IMR-90 (cell line): ENCODE measurements around the gene RAP2C. TPM values are rescaled to one million over a fixed set of nuclear protein-coding genes. Genes with fewer than 3 reads are reported as not detected.

Experiments
- ATAC-seq: fragments of 200-7000 bp; cut with Tn5 transposase; 2 replicates; pipeline ENCODE4 v1.9.1; 2020; ENCODE audit warnings: low read depth, mild to moderate bottlenecking, moderate library complexity
- BruUV-seq: library from RNA; stranded (reverse); fragments of 400-500 nt; replicated peaks from 2 replicates; lab custom pipeline; 2021; lab: Mats Ljungman, UMichigan
- CTCF ChIA-PET: fragments of 300-600 bp; formaldehyde crosslinking; extraction: SDS; loops from one replicate; lab custom pipeline; 2021; ENCODE audit warnings: antibody characterized with exemption; lab: Yijun Ruan, JAX
- POLR2A ChIA-PET: fragments of 300-600 bp; sonication (Branson Sonifier 250); formaldehyde crosslinking; loops from one replicate; lab custom pipeline; 2022; ENCODE audit warnings: antibody characterized with exemption; ENCODE audit not compliant: unreplicated experiment; lab: Charles Lee
- DNase-seq: peaks from one replicate; pipeline ENCODE4 v3.0.0; 2013
- H2AFZ ChIP-seq: replicated peaks from 2 replicates; pipeline ENCODE3; 2013; ENCODE audit warnings: low read length, mild to moderate bottlenecking; ENCODE audit not compliant: poor library complexity
- H2AK5ac ChIP-seq: 2 replicates; pipeline ENCODE4 v1.6.1; 2013; ENCODE audit warnings: low read depth, low read length, inconsistent platforms
- H2AK9ac ChIP-seq: replicated peaks from 2 replicates; pipeline ENCODE3; 2013; ENCODE audit warnings: mild to moderate bottlenecking, low read depth, low read length, moderate library complexity; ENCODE audit not compliant: poor library complexity
- H2BK120ac ChIP-seq: 2 replicates; pipeline ENCODE4 v1.6.1; 2013; ENCODE audit warnings: low read depth, low read length, inconsistent platforms
- H2BK15ac ChIP-seq: 3 replicates; pipeline ENCODE4 v1.6.1; 2013; ENCODE audit warnings: low read depth, low read length, inconsistent platforms
- H2BK20ac ChIP-seq: 2 replicates; pipeline ENCODE4 v1.6.1; 2013; ENCODE audit warnings: low read depth, mild to moderate bottlenecking, inconsistent platforms, low read length, moderate library complexity
- H2BK5ac ChIP-seq: 2 replicates; pipeline ENCODE4 v1.6.1; 2013; ENCODE audit warnings: mild to moderate bottlenecking, low read depth, low read length, inconsistent platforms; ENCODE audit not compliant: poor library complexity, severe bottlenecking
- H3K14ac ChIP-seq: replicated peaks from 2 replicates; pipeline ENCODE4 v1.6.1; 2013; ENCODE audit warnings: low read depth, low read length, inconsistent platforms
- H3K18ac ChIP-seq: 2 replicates; pipeline ENCODE4 v1.6.1; 2013; ENCODE audit warnings: low read depth, low read length, control low read depth
- H3K23ac ChIP-seq: 2 replicates; pipeline ENCODE4 v1.6.1; 2013; ENCODE audit warnings: low read depth, low read length, inconsistent platforms
- H3K27ac ChIP-seq: 2 replicates; pipeline ENCODE4 v1.5.1; 2013; ENCODE audit warnings: mild to moderate bottlenecking, control low read depth, low read length; ENCODE audit not compliant: insufficient read depth
- H3K27me3 ChIP-seq: 2 replicates; pipeline ENCODE4 v1.6.1; 2013; ENCODE audit warnings: low read length; ENCODE audit not compliant: control insufficient read depth, insufficient read depth
- H3K36me3 ChIP-seq: 2 replicates; pipeline ENCODE4 v1.6.1; 2013; ENCODE audit warnings: low read length, mixed read lengths; ENCODE audit not compliant: control insufficient read depth, insufficient read depth
- H3K4ac ChIP-seq: 2 replicates; pipeline ENCODE4 v1.6.1; 2013; ENCODE audit warnings: low read depth, low read length, inconsistent platforms
- H3K4me1 ChIP-seq: 2 replicates; pipeline ENCODE4 v1.6.1; 2013; ENCODE audit warnings: low read length, mixed read lengths; ENCODE audit not compliant: control insufficient read depth, insufficient read depth
- H3K4me2 ChIP-seq: 2 replicates; pipeline ENCODE4 v1.6.1; 2013; ENCODE audit warnings: low read depth, mild to moderate bottlenecking, control low read depth, low read length, moderate library complexity
- H3K4me3 ChIP-seq: 2 replicates; pipeline ENCODE4 v1.5.1; 2013; ENCODE audit warnings: low read depth, mild to moderate bottlenecking, control low read depth, low read length, moderate library complexity; ENCODE audit not compliant: insufficient read depth
- H3K56ac ChIP-seq: 2 replicates; pipeline ENCODE4 v1.6.1; 2013; ENCODE audit warnings: low read length, inconsistent platforms; ENCODE audit not compliant: insufficient read depth; ENCODE audit errors: extremely low read depth
- H3K79me1 ChIP-seq, 2 experiments: 2 replicates each; pipeline ENCODE4 v1.6.1; 2013; ENCODE audit warnings: low read length in 2 of 2, inconsistent platforms in 1 of 2, low read depth in 1 of 2
- H3K9ac ChIP-seq: 2 replicates; pipeline ENCODE4 v1.6.1; 2013; ENCODE audit warnings: low read depth, low read length, control low read depth
- H3K9me1 ChIP-seq: 2 replicates; pipeline ENCODE4 v1.6.1; 2013; ENCODE audit warnings: low read length, inconsistent platforms; ENCODE audit not compliant: insufficient read depth
- H3K9me3 ChIP-seq: 2 replicates; pipeline ENCODE4 v1.6.1; 2013; ENCODE audit warnings: low read length; ENCODE audit not compliant: control insufficient read depth, insufficient read depth
- H4K20me1 ChIP-seq: 2 replicates; pipeline ENCODE4 v1.6.1; 2013; ENCODE audit warnings: low read length, inconsistent platforms; ENCODE audit not compliant: insufficient read depth
- H4K5ac ChIP-seq: 2 replicates; pipeline ENCODE4 v1.6.1; 2013; ENCODE audit warnings: mild to moderate bottlenecking, low read depth, low read length, control low read depth
- H4K8ac ChIP-seq, 2 experiments: 2 replicates each; pipeline ENCODE4 v1.6.1; 2013; ENCODE audit warnings: low read depth in 2 of 2, low read length in 2 of 2, control low read depth in 1 of 2, inconsistent platforms in 1 of 2
- H4K91ac ChIP-seq: 2 replicates; pipeline ENCODE4 v1.6.1; 2013; ENCODE audit warnings: low read depth, low read length, inconsistent platforms; ENCODE audit not compliant: insufficient read depth
- FOS ChIP-seq: fragments of 150-350 bp; IDR thresholded peaks from 2 replicates; pipeline ENCODE4 v1.6.1; 2016; ENCODE audit warnings: low read depth, low read length
- MAFK ChIP-seq: IDR thresholded peaks from 2 replicates; pipeline ENCODE4 v1.6.1; 2012; ENCODE audit warnings: low read depth, low read length, improper control_type of control experiment
- MAZ ChIP-seq: IDR thresholded peaks from 2 replicates; pipeline ENCODE4 v1.6.1; 2012; ENCODE audit warnings: low read depth, mild to moderate bottlenecking, low read length, improper control_type of control experiment, moderate library complexity, borderline replicate concordance
- MXI1 ChIP-seq: IDR thresholded peaks from 2 replicates; pipeline ENCODE4 v1.6.1; 2012; ENCODE audit warnings: low read depth, mild to moderate bottlenecking, low read length, moderate library complexity, borderline replicate concordance
- POLR2A ChIP-seq: IDR thresholded peaks from 2 replicates; pipeline ENCODE4 v1.6.1; 2012; ENCODE audit warnings: mild to moderate bottlenecking, low read depth, low read length
- RAD21 ChIP-seq: IDR thresholded peaks from 2 replicates; pipeline ENCODE4 v1.6.1; 2012; ENCODE audit warnings: low read length, improper control_type of control experiment
- RFX5 ChIP-seq: IDR thresholded peaks from 2 replicates; pipeline ENCODE4 v1.8.0; 2012; ENCODE audit warnings: low read depth, mild to moderate bottlenecking, low read length, moderate library complexity
- USF2 ChIP-seq: fragments of 150-350 bp; IDR thresholded peaks from 2 replicates; pipeline ENCODE4 v1.6.1; 2017; ENCODE audit warnings: mild to moderate bottlenecking, antibody characterized with exemption, low read length, low read depth
- WGBS, 2 experiments: methylation state at CpG; one replicate each; pipeline versions ENCODE4 v1.1.5 to v1.1.7; 2013; ENCODE audit warnings: missing lambda C conversion rate in 2 of 2; ENCODE audit not compliant: insufficient read length in 1 of 2; ENCODE audit errors: extremely low coverage in 2 of 2; 5-methylcytosine and 5-hydroxymethylcytosine counted together
- dilution Hi-C: fragments of 300-500 bp; cut with HindIII; formaldehyde crosslinking; loops from one replicate; pipeline ENCODE4 v1.14.3; 2018; ENCODE audit warnings: low sequenced_read_pairs; ENCODE audit not compliant: unreplicated experiment
- in situ Hi-C: fragments of 300-500 bp; cut with MboI; formaldehyde crosslinking; loops from 3 replicates; pipeline ENCODE4 v1.14.3; 2019; ENCODE audit warnings: low sequenced_read_pairs, inconsistent platforms, mixed read lengths
- intact Hi-C: fragments of 100-400 bp; cut with micrococcal nuclease; formaldehyde crosslinking; loops from 2 replicates; pipeline ENCODE4 v1.10.0; 2022
- polyA plus RNA-seq, 3 experiments: library from polyadenylated mRNA; depleted of rRNA; stranded (reverse); fragments of >200 nt; gene quantifications; 2 replicates each; pipeline ENCODE4 v1.2.3, GENCODE V29; 2012; ENCODE audit warnings: low replicate concordance in 1 of 3
- total RNA-seq: library from RNA; depleted of rRNA; stranded (reverse); fragments of >200 nt; gene quantifications from 2 replicates; pipeline ENCODE4 v1.2.3, GENCODE V29; 2012

Gene RAP2C
- total and polyA plus RNA-seq, 2 of the 4 experiments (the other 2 are of a cell fraction) = 7.6 to 24.9 TPM

DNA sequence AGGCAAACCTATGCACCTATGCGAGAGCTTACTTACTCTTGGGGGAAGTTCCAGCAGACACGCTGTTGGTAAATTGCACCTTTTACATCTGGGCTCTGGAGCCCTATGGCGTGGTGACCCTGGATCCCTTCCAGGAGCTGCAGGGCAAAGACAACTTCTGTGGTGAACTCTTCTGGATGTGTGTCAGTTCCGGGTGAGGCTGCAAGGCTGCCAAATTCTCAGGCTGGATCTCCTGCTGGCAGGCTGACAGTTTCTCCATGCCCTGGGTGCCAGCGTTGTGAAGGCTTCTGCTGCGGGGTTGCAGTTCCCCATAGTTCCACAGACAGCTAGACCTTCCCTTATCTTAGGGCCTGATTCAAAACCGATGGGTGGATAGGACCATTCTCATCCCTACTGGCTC, 37.9 kb downstream of the RAP2C start:
- Histone ChIP-seq H3K4ac (no peak overlapping the region), H3K79me1 (no peaks in the 10 kb centered on the region), H3K14ac (no peak overlapping the region), H4K20me1 (no peaks in the 10 kb centered on the region), H3K27ac (no peak overlapping the region), H3K4me2 (no peak overlapping the region), H2AFZ (no peak overlapping the region), H4K8ac (no peak overlapping the region), H3K27me3 (peaks cover 9% of the 10 kb centered on the region), H3K9me1 (no peaks in the 10 kb centered on the region), H2AK5ac (no peak overlapping the region), H3K18ac (no peak overlapping the region), H4K5ac (no peak overlapping the region), H4K91ac (no peak overlapping the region), H2BK5ac (no peak overlapping the region), H3K23ac (no peak overlapping the region), H3K36me3 (no peaks in the 10 kb centered on the region), H2BK120ac (no peak overlapping the region), H3K4me1 (no peaks in the 10 kb centered on the region), H2AK9ac (no peak overlapping the region), H3K9ac (no peak overlapping the region), H3K56ac (no peak overlapping the region), H3K9me3 (no peaks in the 10 kb centered on the region), H3K4me3 (no peak overlapping the region), H2BK15ac (no peak overlapping the region), H2BK20ac (no peak overlapping the region)
- dilution Hi-C loops = no loop called here
- DNase-seq (no peak), ATAC-seq (no peak)
- CTCF ChIA-PET = no interaction called here
- in situ Hi-C loops = no loop called here
- TF ChIP-seq FOS (no peak), RFX5 (no peak), POLR2A (no peak), MXI1 (no peak), RAD21 (no peak), MAZ (no peak), MAFK (no peak), USF2 (no peak)
- no TSS peak for BruUV-seq
- intact Hi-C loops = no loop called here
- WGBS, 2 experiments = no CpG with 5 or more reads among the region's 7 CpGs
- POLR2A ChIA-PET = no interaction called here
